Liver (tissue), 9 donors: Measurements from ENCODE around the gene ZNF792. TPM values are rescaled to one million over a fixed set of nuclear protein-coding genes. Genes with fewer than 3 reads are reported as not detected.

Experiments
- DNase-seq: peaks from one replicate; pipeline ENCODE4 v3.0.0-alpha.2; 2017; ENCODE audit warnings: low spot score
- H3K27ac ChIP-seq, 2 donors: one replicate each; pipeline ENCODE4 v1.7.0; 2013; ENCODE audit warnings: inconsistent platforms in 2 of 2, low read length in 2 of 2, control low read depth in 1 of 2, low read depth in 1 of 2, mild to moderate bottlenecking in 1 of 2
- H3K27me3 ChIP-seq, 4 donors: one replicate each; pipeline versions ENCODE4 v1.6.1 to v1.7.0; 2013; ENCODE audit warnings: low read length in 3 of 4, inconsistent platforms in 1 of 4, mild to moderate bottlenecking in 1 of 4, moderate library complexity in 1 of 4; ENCODE audit not compliant: control insufficient read depth in 4 of 4, insufficient read depth in 4 of 4
- H3K36me3 ChIP-seq, 4 donors: one replicate each; pipeline versions ENCODE4 v1.6.1 to v1.7.0; 2013; ENCODE audit warnings: low read length in 3 of 4, mild to moderate bottlenecking in 3 of 4, low read depth in 1 of 4, moderate library complexity in 1 of 4; ENCODE audit not compliant: control insufficient read depth in 4 of 4, insufficient read depth in 3 of 4
- H3K4me1 ChIP-seq, 4 donors: one replicate each; pipeline versions ENCODE4 v1.6.1 to v1.7.0; 2013; ENCODE audit warnings: low read length in 3 of 4, mild to moderate bottlenecking in 3 of 4, moderate library complexity in 1 of 4; ENCODE audit not compliant: control insufficient read depth in 4 of 4, insufficient read depth in 4 of 4
- H3K4me3 ChIP-seq, 3 donors: one replicate each; pipeline versions ENCODE4 v1.6.1 to v1.7.0; 2013; ENCODE audit warnings: low read length in 3 of 3, control low read depth in 1 of 3, low read depth in 1 of 3, mild to moderate bottlenecking in 1 of 3
- H3K9ac ChIP-seq, 2 donors: one replicate each; pipeline ENCODE4 v1.7.0; 2013; ENCODE audit warnings: low read length in 2 of 2, mild to moderate bottlenecking in 2 of 2, moderate library complexity in 2 of 2, control low read depth in 1 of 2, low read depth in 1 of 2
- H3K9me3 ChIP-seq, 4 donors: one replicate each; pipeline versions ENCODE4 v1.6.1 to v1.7.0; 2013; ENCODE audit warnings: low read length in 3 of 4; ENCODE audit not compliant: control insufficient read depth in 4 of 4
- CTCF ChIP-seq: fragments of 150-350 bp; IDR thresholded peaks from 2 replicates; pipeline ENCODE4 v1.5.1; 2017; ENCODE audit warnings: improper control_type of control experiment, low read depth, low read length; ENCODE audit not compliant: missing input control
- EGR1 ChIP-seq, 2 donors: IDR thresholded peaks; 2 replicates each; pipeline ENCODE4 v1.6.1; 2016 to 2018; ENCODE audit warnings: antibody characterized with exemption in 2 of 2, low read depth in 2 of 2
- GABPA ChIP-seq, 2 donors: IDR thresholded peaks in 1 of 2; conservative IDR thresholded peaks in 1 of 2; 2 replicates each; pipeline ENCODE4 v1.6.1; 2016; ENCODE audit warnings: antibody characterized with exemption in 2 of 2, mild to moderate bottlenecking in 1 of 2, moderate library complexity in 1 of 2
- HNF4G ChIP-seq: IDR thresholded peaks from 2 replicates; pipeline ENCODE4 v1.6.1; 2016; ENCODE audit warnings: antibody characterized with exemption
- JUND ChIP-seq, 2 donors: IDR thresholded peaks; 2 replicates each; pipeline ENCODE4 v1.6.1; 2016; ENCODE audit warnings: antibody characterized with exemption in 2 of 2
- MAX ChIP-seq: IDR thresholded peaks from 2 replicates; pipeline ENCODE4 v1.6.1; 2016; ENCODE audit warnings: antibody characterized with exemption
- RAD21 ChIP-seq, 2 donors: IDR thresholded peaks; 2 replicates each; pipeline ENCODE4 v1.6.1; 2016; ENCODE audit warnings: antibody characterized with exemption in 2 of 2, mild to moderate bottlenecking in 2 of 2
- RXRA ChIP-seq, 2 donors: IDR thresholded peaks; 2 replicates each; pipeline ENCODE4 v1.6.1; 2017 to 2018; ENCODE audit warnings: antibody characterized with exemption in 2 of 2, mild to moderate bottlenecking in 1 of 2
- SP1 ChIP-seq: IDR thresholded peaks from 2 replicates; pipeline ENCODE4 v1.6.1; 2018; ENCODE audit warnings: antibody characterized with exemption, mild to moderate bottlenecking
- ZBTB33 ChIP-seq: IDR thresholded peaks from 2 replicates; pipeline ENCODE4 v1.6.1; 2016; ENCODE audit warnings: antibody characterized with exemption
- WGBS: extraction: QIAGEN DNeasy Blood & Tissue Kit; methylation state at CpG from one replicate; pipeline ENCODE4 v1.1.7; 2013; 5-methylcytosine and 5-hydroxymethylcytosine counted together
- polyA plus RNA-seq, 2 donors: library from polyadenylated mRNA; stranded (reverse) in 1 of 2; unstranded in 1 of 2; fragments of 200-250 nt in 1 of 2; fragments of >200 nt in 1 of 2; fragmentation: Nextera tagmentation in 1 of 2; extraction: Ambion mirVana in 1 of 2; gene quantifications; one replicate each; pipeline versions ENCODE4 v1.2.1 to v1.2.3, GENCODE V29; 2013 to 2015
- total RNA-seq, 2 donors: library from RNA; depleted of rRNA; stranded (reverse); fragments of >200 nt; gene quantifications; one replicate each; pipeline ENCODE4 v1.2.3, GENCODE V29; 2014
- donor health status: healthy.
- donor health status: healthy.
- donor health status: healthy.
- donor health status: healthy.
- donor health status: healthy.

The ZNF792 gene
- total and polyA plus RNA-seq, 4 donors: 0.65 to 4.9 (median 3.1) TPM

- Histone ChIP-seq H3K4me3 (no peak overlapping the region), H3K27ac (no peak overlapping the region), H3K36me3 (no peaks in the 10 kb centered on the region), H3K9me3 (peaks cover 0 to under 1% (median 0%) of the 10 kb centered on the region in 4 donors), H3K9ac (no peak overlapping the region), H3K4me1 (peaks cover 0 to 7% (median 4%) of the 10 kb centered on the region in 4 donors), H3K27me3 (no peaks in the 10 kb centered on the region)
- TF ChIP-seq HNF4G: no peak
- TF ChIP-seq MAX: no peak
- TF ChIP-seq ZBTB33: no peak
- no peak for TF ChIP-seq JUND (IDR thresholded peaks at IDR 0.05)
- no peak for TF ChIP-seq SP1
- TF ChIP-seq GABPA (IDR thresholded peaks at IDR 0.05 in 1 of 2, conservative IDR thresholded peaks at IDR 0.05 in 1 of 2): no peak
- no peak for TF ChIP-seq CTCF
- no peak for TF ChIP-seq RAD21 (IDR thresholded peaks at IDR 0.05)
- no peak for DNase-seq
- 76% methylated on average over 5 of the region's 5 CpGs for WGBS
Observed at GRCh38 chr19:34982275-34982674, 18.2 kb upstream of the ZNF792 start.

GRCh38 chr19:34979819-34980640 is 16.0 kb upstream of the ZNF792 start:
- TF ChIP-seq EGR1 (IDR thresholded peaks at IDR 0.05; ENCODE audit: low read depth in 2 of 2): no peak
- TF ChIP-seq RXRA (IDR thresholded peaks at IDR 0.05): no peak
- no peak for TF ChIP-seq ZBTB33
- TF ChIP-seq HNF4G: no peak
- Histone ChIP-seq H3K4me1 (peaks cover 0 to 8% (median 2%) of the 10 kb centered on the region in 4 donors), H3K36me3 (no peaks in the 10 kb centered on the region), H3K27ac (no peak overlapping the region), H3K4me3 (no peak overlapping the region), H3K9ac (no peak overlapping the region), H3K27me3 (no peaks in the 10 kb centered on the region), H3K9me3 (peaks cover 0 to 10% (median 6%) of the 10 kb centered on the region in 4 donors)
- WGBS: 84% methylated on average over 12 of the region's 12 CpGs
- no peak for DNase-seq
